Mesothelial cell of epicardium (in vitro differentiated cells): Measurements from ENCODE around the gene CEP250. TPM values are rescaled to one million over a fixed set of nuclear protein-coding genes. Genes with fewer than 3 reads are reported as not detected.

Experiments
- DNase-seq, 2 experiments: peaks; one replicate each; pipeline ENCODE4 v3.0.0; 2021; ENCODE audit warnings: low spot score in 2 of 2; ENCODE audit not compliant: unreplicated experiment in 2 of 2
- H3K27ac Mint-ChIP-seq: 2 replicates; pipeline ENCODE4 v1.8.0; 2021; ENCODE audit warnings: mixed read lengths
- H3K27me3 Mint-ChIP-seq: 2 replicates; pipeline ENCODE4 v1.8.0; 2021; ENCODE audit warnings: low read depth, mixed read lengths
- H3K36me3 Mint-ChIP-seq: 2 replicates; pipeline ENCODE4 v1.8.0; 2021; ENCODE audit warnings: mixed read lengths
- H3K4me1 Mint-ChIP-seq: 2 replicates; pipeline ENCODE4 v1.8.0; 2021; ENCODE audit warnings: mixed read lengths
- H3K4me3 Mint-ChIP-seq: 2 replicates; pipeline ENCODE4 v1.8.0; 2021; ENCODE audit warnings: mild to moderate bottlenecking, moderate library complexity, mixed read lengths
- H3K9me3 Mint-ChIP-seq: 2 replicates; pipeline ENCODE4 v1.8.0; 2021; ENCODE audit warnings: mixed read lengths
- total RNA-seq: library from RNA; stranded (reverse); gene quantifications from 3 replicates; pipeline ENCODE4 v1.2.1, GENCODE V29; 2021
- TF ChIP-seq, protein P1 (sequence below): fragments of 200-600 bp; sonication (generic); IDR thresholded peaks from one replicate; pipeline ENCODE4 v1.5.0; 2021; ENCODE audit warnings: antibody characterized with exemption; ENCODE audit not compliant: unreplicated experiment

The CEP250 gene
- total RNA-seq, 1 donor from 2014 or later: 65.5 TPM

DNA sequence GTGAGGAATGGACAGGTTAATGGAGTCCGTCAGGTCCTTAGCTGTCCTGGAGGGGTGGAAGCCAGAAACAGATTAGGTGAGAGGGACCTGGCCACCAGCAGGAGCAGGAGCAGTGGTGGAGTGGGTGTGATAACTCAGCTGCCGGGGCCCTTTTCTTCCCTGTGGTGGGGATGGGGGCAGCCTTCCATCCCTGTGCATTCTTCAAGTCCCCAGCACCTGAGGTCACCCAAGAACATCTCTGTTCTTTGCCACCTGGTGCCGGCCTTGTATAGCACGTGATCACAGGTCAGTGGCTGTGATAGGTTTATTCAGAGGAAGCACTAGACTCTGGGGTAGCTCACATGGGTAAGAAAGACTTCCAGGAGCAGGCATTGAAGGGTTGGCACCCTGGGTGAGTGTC, 103.1 kb downstream of the CEP250 start:
- no peak for DNase-seq
- H3K27me3 Mint-ChIP-seq: no peaks in the 10 kb centered on the region
- H3K36me3 Mint-ChIP-seq: peaks cover 27% of the 10 kb centered on the region
- H3K4me3 Mint-ChIP-seq: no peak overlapping the region
- no peaks in the 10 kb centered on the region for H3K9me3 Mint-ChIP-seq
- TF ChIP-seq, protein P1, sequence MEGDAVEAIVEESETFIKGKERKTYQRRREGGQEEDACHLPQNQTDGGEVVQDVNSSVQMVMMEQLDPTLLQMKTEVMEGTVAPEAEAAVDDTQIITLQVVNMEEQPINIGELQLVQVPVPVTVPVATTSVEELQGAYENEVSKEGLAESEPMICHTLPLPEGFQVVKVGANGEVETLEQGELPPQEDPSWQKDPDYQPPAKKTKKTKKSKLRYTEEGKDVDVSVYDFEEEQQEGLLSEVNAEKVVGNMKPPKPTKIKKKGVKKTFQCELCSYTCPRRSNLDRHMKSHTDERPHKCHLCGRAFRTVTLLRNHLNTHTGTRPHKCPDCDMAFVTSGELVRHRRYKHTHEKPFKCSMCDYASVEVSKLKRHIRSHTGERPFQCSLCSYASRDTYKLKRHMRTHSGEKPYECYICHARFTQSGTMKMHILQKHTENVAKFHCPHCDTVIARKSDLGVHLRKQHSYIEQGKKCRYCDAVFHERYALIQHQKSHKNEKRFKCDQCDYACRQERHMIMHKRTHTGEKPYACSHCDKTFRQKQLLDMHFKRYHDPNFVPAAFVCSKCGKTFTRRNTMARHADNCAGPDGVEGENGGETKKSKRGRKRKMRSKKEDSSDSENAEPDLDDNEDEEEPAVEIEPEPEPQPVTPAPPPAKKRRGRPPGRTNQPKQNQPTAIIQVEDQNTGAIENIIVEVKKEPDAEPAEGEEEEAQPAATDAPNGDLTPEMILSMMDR: no peak
- peak overlapping the region; percentile 35 for H3K27ac Mint-ChIP-seq
- H3K4me1 Mint-ChIP-seq: no peaks in the 10 kb centered on the region

DNA sequence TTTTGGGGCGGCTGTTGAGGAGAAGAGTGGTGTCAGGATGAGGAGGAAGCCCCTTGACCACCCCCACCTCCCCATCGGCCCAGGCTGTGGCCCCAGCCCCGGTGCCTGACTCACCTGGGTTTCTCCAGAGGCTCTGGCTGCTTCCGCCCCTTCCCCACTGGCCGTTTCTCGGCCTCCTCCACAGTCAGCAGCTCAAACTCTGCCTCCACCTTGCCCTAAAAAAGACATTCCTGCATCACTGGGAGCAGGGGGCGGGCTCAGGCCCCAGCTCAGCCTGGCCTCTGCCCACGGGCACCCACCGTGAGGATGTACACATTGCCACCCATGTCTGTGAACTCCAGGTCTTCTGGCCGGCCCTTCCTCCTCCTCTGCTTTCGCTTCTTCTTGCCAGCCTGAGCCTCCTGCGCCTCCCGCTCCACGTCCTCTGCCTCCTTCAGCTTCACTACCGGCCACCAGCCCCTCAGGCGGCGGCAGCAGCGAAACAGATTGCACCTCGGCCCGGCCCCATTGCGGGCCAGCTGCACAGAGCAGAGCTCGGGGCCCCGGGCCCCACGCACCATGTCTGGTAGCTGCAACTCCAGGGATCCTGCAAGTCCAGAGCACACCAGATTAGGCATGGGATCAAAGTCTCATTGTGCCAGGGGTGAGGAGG, 103.8 kb downstream of the CEP250 start:
- Mint-ChIP-seq H3K27me3 (no peaks in the 10 kb centered on the region), H3K27ac (no peak overlapping the region), H3K9me3 (no peaks in the 10 kb centered on the region), H3K4me1 (no peaks in the 10 kb centered on the region), H3K4me3 (no peak overlapping the region), H3K36me3 (peaks cover 27% of the 10 kb centered on the region)
- no peak for DNase-seq
- TF ChIP-seq, protein P1: no peak

DNA sequence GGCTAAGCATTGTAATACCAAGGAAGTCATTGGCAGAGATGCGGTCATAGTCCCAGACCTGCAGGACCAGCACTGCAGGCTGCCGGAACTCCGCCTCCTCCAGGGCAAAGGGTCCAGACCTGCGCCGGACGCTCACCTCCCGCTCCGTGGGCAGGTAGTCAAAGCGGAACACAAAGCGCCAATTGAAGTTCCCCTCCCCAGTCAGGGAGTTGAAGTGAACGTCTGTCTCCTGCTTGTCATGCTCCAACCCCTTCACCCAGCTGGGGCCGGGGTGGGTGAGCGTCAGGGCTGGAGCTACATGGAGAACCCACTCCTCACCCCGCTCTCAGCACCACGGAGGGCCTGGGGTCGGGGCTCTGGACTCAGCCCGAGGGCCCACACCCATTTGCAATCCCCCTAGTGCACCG, 104.7 kb downstream of the CEP250 start:
- DNase-seq: no peak
- H3K36me3 Mint-ChIP-seq: peaks cover 18% of the 10 kb centered on the region
- H3K27ac Mint-ChIP-seq: no peak overlapping the region
- H3K27me3 Mint-ChIP-seq: no peaks in the 10 kb centered on the region
- no peaks in the 10 kb centered on the region for H3K9me3 Mint-ChIP-seq
- TF ChIP-seq, protein P1: no peak
- H3K4me3 Mint-ChIP-seq: no peak overlapping the region
- no peaks in the 10 kb centered on the region for H3K4me1 Mint-ChIP-seq

DNA sequence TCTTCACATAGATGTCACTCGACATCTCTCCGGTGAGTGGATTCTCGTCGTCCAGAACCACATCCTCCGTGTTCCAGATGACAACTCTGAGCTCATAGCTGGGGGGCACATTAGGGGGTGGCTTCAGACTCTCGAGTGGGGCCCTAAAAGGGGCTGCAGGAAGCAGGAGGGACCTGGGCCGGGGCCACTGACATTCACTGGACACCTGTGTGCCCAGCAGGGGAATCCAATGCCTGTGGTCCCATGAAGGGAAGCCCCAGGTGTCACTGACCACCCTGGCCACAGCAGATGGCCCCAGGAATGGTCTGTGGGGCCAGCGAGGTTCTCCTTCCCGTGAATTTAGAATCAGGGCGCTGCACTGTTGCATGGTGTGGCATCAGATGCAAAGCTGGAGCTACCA, 105.1 kb downstream of the CEP250 start:
- Mint-ChIP-seq H3K27ac (no peak overlapping the region), H3K4me1 (no peaks in the 10 kb centered on the region), H3K27me3 (no peaks in the 10 kb centered on the region), H3K4me3 (no peak overlapping the region), H3K9me3 (no peaks in the 10 kb centered on the region), H3K36me3 (peaks cover 15% of the 10 kb centered on the region)
- TF ChIP-seq, protein P1: no peak
- DNase-seq: no peak

DNA sequence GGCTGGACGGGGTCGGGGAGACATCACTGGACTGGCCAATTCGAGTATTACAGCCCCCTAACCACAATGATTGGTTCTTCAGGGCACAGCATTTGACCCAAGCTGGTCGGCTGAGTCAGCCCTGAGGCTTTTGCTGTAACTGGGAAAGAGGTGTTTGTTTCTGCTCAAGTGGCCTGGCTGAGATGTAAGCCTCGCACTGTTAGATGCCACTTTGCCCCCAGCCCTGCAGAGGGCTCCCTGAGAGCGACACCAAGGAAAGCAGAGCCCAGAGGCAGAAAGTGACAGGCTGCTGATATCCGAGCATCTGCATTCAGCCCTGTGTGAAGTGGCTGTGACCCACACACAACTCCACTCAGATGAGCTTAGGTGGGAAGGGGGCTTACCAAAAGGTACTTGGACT, 105.9 kb downstream of the CEP250 start:
- Mint-ChIP-seq H3K36me3 (peaks cover 15% of the 10 kb centered on the region), H3K27ac (no peak overlapping the region), H3K4me1 (no peaks in the 10 kb centered on the region), H3K9me3 (no peaks in the 10 kb centered on the region), H3K27me3 (no peaks in the 10 kb centered on the region), H3K4me3 (no peak overlapping the region)
- DNase-seq: no peak
- TF ChIP-seq, protein P1: no peak

DNA sequence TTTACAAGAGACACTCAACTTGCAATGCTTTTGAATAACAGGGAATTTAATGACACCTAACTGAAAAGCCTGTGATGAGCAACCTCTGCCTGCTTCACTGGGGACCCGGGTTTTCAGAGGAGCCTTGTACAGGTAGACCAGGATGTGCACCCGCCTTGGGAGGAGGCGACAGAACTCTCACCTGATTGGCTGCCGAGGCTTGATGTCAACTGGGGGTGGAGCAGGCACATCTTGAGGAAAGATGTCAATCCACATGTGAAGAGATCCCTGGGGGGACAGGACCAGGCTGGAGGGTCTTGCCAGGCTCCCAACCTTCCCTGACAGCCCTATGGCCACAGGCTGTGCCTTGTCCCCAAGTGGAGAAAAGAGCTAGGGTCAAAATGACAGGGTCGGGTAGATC, 106.3 kb downstream of the CEP250 start:
- TF ChIP-seq, protein P1: no peak
- H3K9me3 Mint-ChIP-seq: no peaks in the 10 kb centered on the region
- H3K27ac Mint-ChIP-seq: no peak overlapping the region
- H3K4me3 Mint-ChIP-seq: no peak overlapping the region
- H3K36me3 Mint-ChIP-seq: peaks cover 12% of the 10 kb centered on the region
- DNase-seq: no peak
- no peaks in the 10 kb centered on the region for H3K27me3 Mint-ChIP-seq
- no peaks in the 10 kb centered on the region for H3K4me1 Mint-ChIP-seq
